Ovary (tissue), 9 donors: ENCODE data around the gene LRRC8A. TPM values are rescaled to one million over a fixed set of nuclear protein-coding genes. Genes with fewer than 3 reads are reported as not detected.

Experiments
- DNase-seq, 5 donors: peaks; one replicate each; pipeline ENCODE4 v3.0.0-alpha.2; 2019 to 2020
- H3K27ac ChIP-seq, 2 donors: fragments of 200-600 bp; one replicate each; pipeline versions ENCODE4 v1.5.1 to v1.8.0; 2019 to 2022
- H3K27me3 ChIP-seq: fragments of 200-600 bp; one replicate; pipeline ENCODE4 v1.8.0; 2022
- H3K36me3 ChIP-seq: fragments of 200-600 bp; sonication (generic); one replicate; pipeline ENCODE4 v1.5.1; 2019
- H3K4me1 ChIP-seq: one replicate; pipeline ENCODE4 v1.8.1; 2013; ENCODE audit warnings: mild to moderate bottlenecking, moderate library complexity; ENCODE audit not compliant: insufficient read depth
- H3K4me3 ChIP-seq: fragments of 200-600 bp; sonication (generic); one replicate; pipeline ENCODE4 v1.5.1; 2017
- H3K9me3 ChIP-seq, 2 donors: fragments of 200-600 bp in 1 of 2; sonication (generic) in 1 of 2; one replicate each; pipeline versions ENCODE4 v1.5.1 to v1.8.1; 2013 to 2019; ENCODE audit warnings: mild to moderate bottlenecking in 1 of 2, moderate library complexity in 1 of 2
- CTCF ChIP-seq, 3 donors: fragments of 450-650 bp in 2 of 3; fragments of 200-600 bp in 1 of 3; IDR thresholded peaks; one replicate each; pipeline versions ENCODE4 v1.5.1 to v1.8.0; 2016 to 2022; ENCODE audit warnings: antibody characterized with exemption in 3 of 3, mild to moderate bottlenecking in 1 of 3
- EP300 ChIP-seq: sonication (generic); formaldehyde crosslinking; IDR thresholded peaks from one replicate; pipeline ENCODE4 v1.6.1; 2017; ENCODE audit warnings: antibody characterized with exemption
- POLR2A ChIP-seq: fragments of 450-650 bp; IDR thresholded peaks from one replicate; pipeline ENCODE4 v1.6.1; 2017; ENCODE audit warnings: antibody characterized with exemption, mild to moderate bottlenecking, moderate library complexity
- WGBS, 3 donors: extraction: QIAGEN DNeasy Blood & Tissue Kit in 1 of 3; methylation state at CpG; one replicate each; pipeline versions ENCODE4 v1.1.5 to v1.1.7; 2013 to 2017; 5-methylcytosine and 5-hydroxymethylcytosine counted together
- intact Hi-C, 4 donors: fragments of 100-400 bp; cut with DNase I; formaldehyde crosslinking; loops; one replicate each; pipeline versions ENCODE4 v1.11.0 to v1.15.1; 2022 to 2023
- polyA plus RNA-seq, 2 donors: library from polyadenylated mRNA; stranded (reverse); fragments of 200-250 nt in 1 of 2; fragments of 350-450 nt in 1 of 2; fragmentation: Illumina TruSeq in 1 of 2; extraction: RNeasy Lipid Tissue Mini Kit (QIAGEN cat#74804) in 1 of 2; gene quantifications; one replicate each; pipeline ENCODE4 v1.2.3, GENCODE V29; 2013 to 2014
- total RNA-seq, 7 donors: library from RNA; depleted of rRNA in 2 of 7; stranded (reverse); fragments of >200 nt in 2 of 7; fragmentation: NEBNext Ultra II Directional in 3 of 7; extraction: Animal tissue kit (Norgen Biotek cat#: 25700) in 3 of 7; gene quantifications; one replicate each; pipeline versions ENCODE4 v1.1.0 to v1.2.4, GENCODE V29; 2016 to 2023
- donor health status: DM: no; HTN: no; CAD: no; lungs with moderate emphysema.
- donor health status: DM: no; HTN: no; CAD: no.
- donor health status: Bipolar disorder and iron deficiency.
- donor health status: DM: yes; HTN: yes; CAD: no.
- donor health status: DM: no; HTN: no; CAD: no.
- donor health status: DM: yes; HTN: yes; CAD: no.

Gene LRRC8A
- total and polyA plus RNA-seq, 9 donors, result 18.1 to 39.7 (median 26.4) TPM

DNA sequence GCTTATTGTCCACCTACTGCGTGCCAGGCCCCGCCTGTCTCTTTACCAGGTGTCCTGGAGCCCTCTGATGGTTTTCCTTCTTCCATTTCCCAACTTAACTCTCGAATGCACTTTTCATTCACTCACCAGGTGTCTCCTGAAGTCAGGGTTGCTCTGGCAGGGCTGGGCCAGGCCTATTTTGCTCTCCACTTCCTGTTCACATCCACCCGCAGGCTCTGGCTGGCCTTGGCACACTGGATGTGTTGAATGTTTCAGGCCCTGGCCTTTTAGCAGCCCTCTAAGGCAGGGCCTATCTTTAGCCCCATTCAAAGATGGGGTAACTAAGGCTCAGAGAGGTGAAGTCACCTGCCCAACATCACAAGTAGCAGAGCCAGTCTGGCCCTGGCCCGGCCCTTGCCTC, 16.4 kb downstream of the LRRC8A start:
- no peak for DNase-seq
- H3K27me3 ChIP-seq, result no peaks in the 10 kb centered on the region
- TF ChIP-seq POLR2A (no peak), EP300 (no peak), CTCF (IDR thresholded peaks at IDR 0.05) (no peak)
- no peaks in the 10 kb centered on the region for H3K36me3 ChIP-seq
- H3K9me3 ChIP-seq, result no peaks in the 10 kb centered on the region
- 78 to 87% (median 86%) methylated on average over 5 of the region's 5 CpGs for WGBS, 3 donors
- intact Hi-C loops, result no loop called here
- H3K4me1 ChIP-seq, result no peaks in the 10 kb centered on the region
- no peak overlapping the region for H3K4me3 ChIP-seq
- H3K27ac ChIP-seq, result no peak overlapping the region

DNA sequence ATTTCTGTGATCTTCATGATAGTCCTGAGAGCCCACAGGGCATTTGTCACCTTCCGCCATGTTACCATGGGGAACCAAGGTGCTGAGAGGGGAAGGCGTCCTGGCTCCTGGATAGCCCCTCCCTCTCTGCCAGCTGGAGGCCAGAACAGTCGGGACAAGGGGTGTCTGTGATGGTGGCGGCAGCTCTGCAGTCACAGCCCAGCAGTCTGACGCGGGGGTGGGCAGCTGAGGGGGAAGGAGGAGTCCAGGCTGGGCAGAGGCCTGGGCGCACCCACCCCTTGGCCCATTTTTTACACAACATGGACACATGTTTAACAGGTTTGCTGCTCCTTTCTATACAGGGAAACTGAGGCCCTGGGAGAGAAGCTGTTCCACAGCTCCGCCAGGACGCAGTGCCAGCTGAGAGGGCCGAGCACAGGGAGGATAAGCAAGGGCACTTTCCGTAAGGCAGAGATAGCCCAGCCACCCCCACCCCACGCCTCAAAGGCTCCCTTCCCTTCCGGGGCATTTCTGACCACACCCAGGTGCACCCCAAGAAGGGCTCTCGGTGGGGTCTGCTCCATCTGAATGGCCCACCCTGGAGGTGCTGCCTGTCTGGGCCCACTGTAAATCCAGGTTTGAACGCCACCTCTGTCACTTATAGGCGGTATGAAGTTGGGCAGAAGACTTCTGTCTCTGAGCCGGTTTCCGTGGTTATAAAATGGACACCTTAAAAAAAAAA, 17.1 kb downstream of the LRRC8A start:
- no peak for DNase-seq
- Histone ChIP-seq H3K36me3 (no peaks in the 10 kb centered on the region), H3K4me3 (no peak overlapping the region), H3K9me3 (no peaks in the 10 kb centered on the region), H3K27me3 (no peaks in the 10 kb centered on the region), H3K27ac (no peak overlapping the region), H3K4me1 (no peaks in the 10 kb centered on the region)
- TF ChIP-seq CTCF (IDR thresholded peaks at IDR 0.05) (no peak), EP300 (no peak), POLR2A (no peak)
- whole genome bisulfite sequencing, 3 donors, result 86 to 88% (median 88%) methylated on average over 16 to 18 of the region's 18 CpGs
- intact Hi-C loops, result no loop called here

- Histone ChIP-seq H3K4me3 (no peak overlapping the region), H3K36me3 (no peaks in the 10 kb centered on the region), H3K27ac (no peak overlapping the region), H3K4me1 (no peaks in the 10 kb centered on the region), H3K27me3 (no peaks in the 10 kb centered on the region), H3K9me3 (no peaks in the 10 kb centered on the region)
- TF ChIP-seq EP300, result no peak
- TF ChIP-seq CTCF (IDR thresholded peaks at IDR 0.05), result no peak
- no peak for TF ChIP-seq POLR2A
- intact Hi-C loops, result no loop called here
- WGBS, 3 donors, result 70 to 74% (median 70%) methylated on average over 8 of the region's 8 CpGs
- no peak for DNase-seq
Measured at GRCh38 chr9:128899566-128900322, 17.8 kb downstream of the LRRC8A start.

DNA sequence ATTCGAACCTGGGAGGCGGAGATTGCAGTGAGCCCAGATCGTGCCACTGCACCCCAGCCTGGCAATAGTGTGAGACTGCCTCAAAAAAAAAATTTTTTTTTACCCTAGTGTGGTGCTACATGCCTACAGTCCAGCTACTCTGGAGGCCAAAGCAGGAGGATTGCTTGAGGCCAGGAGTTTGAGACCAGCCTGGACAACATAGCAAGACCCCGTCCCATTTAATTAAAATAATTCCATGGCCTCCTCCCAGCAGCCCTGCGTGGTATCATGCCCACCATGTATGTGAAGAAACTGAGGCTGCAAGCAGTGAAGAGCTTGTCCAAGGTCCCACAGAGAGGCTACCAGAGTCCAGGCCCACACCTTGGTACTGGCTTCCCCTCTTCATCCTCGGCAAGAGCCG, 19.4 kb downstream of the LRRC8A start:
- WGBS, 3 donors, result 81 to 87% (median 83%) methylated on average over 7 of the region's 7 CpGs
- Histone ChIP-seq H3K4me1 (no peaks in the 10 kb centered on the region), H3K27me3 (no peaks in the 10 kb centered on the region), H3K9me3 (no peaks in the 10 kb centered on the region), H3K36me3 (no peaks in the 10 kb centered on the region), H3K4me3 (no peak overlapping the region), H3K27ac (no peak overlapping the region)
- TF ChIP-seq POLR2A (no peak), EP300 (no peak), CTCF (IDR thresholded peaks at IDR 0.05) (no peak)
- no peak for DNase-seq
- intact Hi-C loops, result no loop called here
